Calu3 (cell line): ENCODE results near the gene MOB3A. TPM values are rescaled to one million over a fixed set of nuclear protein-coding genes. Genes with fewer than 3 reads are reported as not detected.

ENCODE experiments used
- BruUV-seq: library from RNA; stranded (reverse); fragments of 400-500 nt; replicated peaks from 2 replicates; lab custom pipeline; 2021; lab: Mats Ljungman, UMichigan
- CTCF ChIA-PET: fragments of 300-600 bp; sonication (Branson Sonifier 250); formaldehyde crosslinking; loops from one replicate; lab custom pipeline; 2022; ENCODE audit warnings: antibody characterized with exemption; lab: Charles Lee
- DNase-seq: peaks from one replicate; pipeline ENCODE4 v3.0.0; 2022
- H3K27ac Mint-ChIP-seq: one replicate; pipeline ENCODE4 v1.8.0; 2022; ENCODE audit warnings: mixed read lengths; ENCODE audit not compliant: unreplicated experiment
- H3K27me3 Mint-ChIP-seq: one replicate; pipeline ENCODE4 v1.8.0; 2022; ENCODE audit warnings: mixed read lengths; ENCODE audit not compliant: unreplicated experiment
- H3K36me3 Mint-ChIP-seq: one replicate; pipeline ENCODE4 v1.8.0; 2022; ENCODE audit warnings: mild to moderate bottlenecking, moderate library complexity, mixed read lengths; ENCODE audit not compliant: insufficient read depth, unreplicated experiment
- H3K4me1 Mint-ChIP-seq: one replicate; pipeline ENCODE4 v1.8.0; 2022; ENCODE audit warnings: mild to moderate bottlenecking, low read depth, mixed read lengths; ENCODE audit not compliant: unreplicated experiment
- H3K4me3 Mint-ChIP-seq: one replicate; pipeline ENCODE4 v1.8.0; 2022; ENCODE audit warnings: mild to moderate bottlenecking, low read depth, moderate library complexity, mixed read lengths; ENCODE audit not compliant: unreplicated experiment
- H3K9me3 Mint-ChIP-seq: one replicate; pipeline ENCODE4 v1.8.0; 2022; ENCODE audit warnings: low read depth, mixed read lengths; ENCODE audit not compliant: unreplicated experiment
- intact Hi-C: fragments of 100-400 bp; cut with micrococcal nuclease; formaldehyde crosslinking; loops from one replicate; pipeline ENCODE4 v1.10.0; 2022; ENCODE audit not compliant: unreplicated experiment
- total RNA-seq: library from RNA; stranded (reverse); gene quantifications from 2 replicates; pipeline ENCODE4 v1.2.3, GENCODE V29; 2022
- TF ChIP-seq, protein P1 (sequence below): fragments of 200-600 bp; IDR thresholded peaks from one replicate; pipeline ENCODE4 v1.8.0; 2022; ENCODE audit warnings: antibody characterized with exemption; ENCODE audit not compliant: unreplicated experiment

Gene MOB3A
- total RNA-seq, 1 experiment from 2014 or later = 15.8 TPM

DNA sequence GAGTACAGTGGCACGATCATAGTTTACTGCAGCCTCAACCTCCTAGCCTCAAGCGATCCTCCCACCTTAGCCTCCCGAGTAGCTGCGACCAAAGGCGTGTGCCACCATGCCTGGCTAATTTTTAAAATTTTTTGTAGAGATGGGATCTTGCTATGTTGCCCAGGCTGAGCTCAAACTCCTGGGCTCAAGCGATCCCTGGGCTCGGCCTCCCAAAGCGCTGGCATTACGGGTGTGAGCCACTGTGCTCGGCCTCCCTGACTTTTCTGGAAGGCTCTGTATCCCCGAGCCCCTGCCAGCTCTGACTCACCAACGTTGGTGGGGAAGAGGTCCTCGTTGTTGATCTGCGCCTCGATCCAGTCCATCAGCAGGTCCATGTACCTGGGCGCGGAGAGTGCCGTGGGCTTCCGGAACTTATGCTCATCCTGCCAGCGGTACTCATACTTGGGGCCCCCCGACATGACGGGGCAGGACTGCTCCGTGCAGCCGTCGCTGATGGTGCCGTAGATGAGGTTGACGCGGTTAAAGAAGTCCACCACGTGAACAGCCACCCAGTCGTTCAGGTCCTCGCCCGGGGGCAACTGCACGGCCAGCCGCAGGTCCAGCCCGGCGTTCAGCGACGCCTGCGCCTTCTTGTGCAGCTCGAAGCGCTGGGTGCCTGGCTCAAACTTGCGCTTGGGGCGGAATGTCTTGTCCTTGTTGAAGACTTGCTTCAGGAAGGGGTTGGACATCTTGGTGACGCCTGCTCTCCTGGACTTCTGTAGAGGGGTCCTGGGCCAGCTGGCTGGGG, 18.1 kb downstream of the MOB3A start:
- no peaks in the 10 kb centered on the region for H3K9me3 Mint-ChIP-seq
- no TSS peak for BruUV-seq
- no peak for DNase-seq
- TF ChIP-seq, protein P1, sequence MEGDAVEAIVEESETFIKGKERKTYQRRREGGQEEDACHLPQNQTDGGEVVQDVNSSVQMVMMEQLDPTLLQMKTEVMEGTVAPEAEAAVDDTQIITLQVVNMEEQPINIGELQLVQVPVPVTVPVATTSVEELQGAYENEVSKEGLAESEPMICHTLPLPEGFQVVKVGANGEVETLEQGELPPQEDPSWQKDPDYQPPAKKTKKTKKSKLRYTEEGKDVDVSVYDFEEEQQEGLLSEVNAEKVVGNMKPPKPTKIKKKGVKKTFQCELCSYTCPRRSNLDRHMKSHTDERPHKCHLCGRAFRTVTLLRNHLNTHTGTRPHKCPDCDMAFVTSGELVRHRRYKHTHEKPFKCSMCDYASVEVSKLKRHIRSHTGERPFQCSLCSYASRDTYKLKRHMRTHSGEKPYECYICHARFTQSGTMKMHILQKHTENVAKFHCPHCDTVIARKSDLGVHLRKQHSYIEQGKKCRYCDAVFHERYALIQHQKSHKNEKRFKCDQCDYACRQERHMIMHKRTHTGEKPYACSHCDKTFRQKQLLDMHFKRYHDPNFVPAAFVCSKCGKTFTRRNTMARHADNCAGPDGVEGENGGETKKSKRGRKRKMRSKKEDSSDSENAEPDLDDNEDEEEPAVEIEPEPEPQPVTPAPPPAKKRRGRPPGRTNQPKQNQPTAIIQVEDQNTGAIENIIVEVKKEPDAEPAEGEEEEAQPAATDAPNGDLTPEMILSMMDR = no peak
- CTCF ChIA-PET = no interaction called here
- no peak overlapping the region for H3K27ac Mint-ChIP-seq
- H3K27me3 Mint-ChIP-seq = no peaks in the 10 kb centered on the region
- no peak overlapping the region for H3K4me3 Mint-ChIP-seq
- no peaks in the 10 kb centered on the region for H3K4me1 Mint-ChIP-seq
- H3K36me3 Mint-ChIP-seq = peaks cover 15% of the 10 kb centered on the region
- intact Hi-C loops = no loop called here

DNA sequence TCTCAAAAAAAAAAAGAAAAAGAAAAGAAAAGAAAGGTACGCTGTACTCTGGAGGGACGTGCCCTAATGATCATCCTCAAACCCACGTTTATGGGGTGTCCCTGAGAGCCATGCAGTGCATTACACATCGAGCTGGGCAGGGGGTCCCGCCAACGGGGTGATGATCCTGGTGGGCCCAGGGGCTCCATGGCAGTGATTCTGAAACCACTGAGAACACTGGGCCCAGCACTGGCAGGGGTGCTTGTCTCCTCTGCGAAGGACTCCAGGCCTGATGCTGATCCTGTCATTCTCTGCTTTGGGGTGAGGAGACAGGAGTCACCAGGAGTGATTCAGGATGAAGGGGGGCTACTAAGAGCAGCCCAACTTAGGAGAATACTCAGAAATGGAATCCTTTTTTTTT, 18.7 kb downstream of the MOB3A start:
- Mint-ChIP-seq H3K36me3 (peaks cover 10% of the 10 kb centered on the region), H3K27ac (no peak overlapping the region), H3K4me3 (no peak overlapping the region), H3K9me3 (no peaks in the 10 kb centered on the region), H3K4me1 (no peaks in the 10 kb centered on the region), H3K27me3 (no peaks in the 10 kb centered on the region)
- BruUV-seq = no TSS peak
- DNase-seq = no peak
- intact Hi-C loops = no loop called here
- CTCF ChIA-PET = no interaction called here
- TF ChIP-seq, protein P1 = no peak

DNA sequence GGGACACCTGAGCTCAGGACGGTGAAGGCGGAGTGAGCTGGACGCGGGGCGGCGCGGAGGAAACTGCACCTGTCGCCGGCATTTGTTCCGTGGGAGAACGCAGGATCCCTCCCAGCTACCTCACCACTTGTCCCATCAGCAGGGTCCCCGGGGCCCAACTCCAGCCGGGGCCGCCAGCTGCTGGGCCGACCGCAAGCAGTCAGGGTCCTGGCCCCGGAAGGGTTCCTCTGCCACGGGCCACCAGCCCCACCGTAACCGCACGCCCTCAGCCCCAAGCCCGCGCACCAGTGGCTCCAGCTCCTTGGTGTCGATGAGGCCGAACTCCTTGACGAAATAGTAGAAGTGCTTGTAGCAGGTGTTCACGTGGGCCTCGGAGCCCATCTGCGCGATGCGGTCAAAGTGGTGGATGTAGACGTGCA, 19.6 kb downstream of the MOB3A start:
- no peaks in the 10 kb centered on the region for H3K27me3 Mint-ChIP-seq
- no peak overlapping the region for H3K4me3 Mint-ChIP-seq
- H3K27ac Mint-ChIP-seq = no peak overlapping the region
- no peaks in the 10 kb centered on the region for H3K4me1 Mint-ChIP-seq
- no peaks in the 10 kb centered on the region for H3K9me3 Mint-ChIP-seq
- peaks cover 10% of the 10 kb centered on the region for H3K36me3 Mint-ChIP-seq
- BruUV-seq = no TSS peak
- intact Hi-C loops = no loop called here
- DNase-seq = no peak
- CTCF ChIA-PET = no interaction called here
- TF ChIP-seq, protein P1 = no peak

DNA sequence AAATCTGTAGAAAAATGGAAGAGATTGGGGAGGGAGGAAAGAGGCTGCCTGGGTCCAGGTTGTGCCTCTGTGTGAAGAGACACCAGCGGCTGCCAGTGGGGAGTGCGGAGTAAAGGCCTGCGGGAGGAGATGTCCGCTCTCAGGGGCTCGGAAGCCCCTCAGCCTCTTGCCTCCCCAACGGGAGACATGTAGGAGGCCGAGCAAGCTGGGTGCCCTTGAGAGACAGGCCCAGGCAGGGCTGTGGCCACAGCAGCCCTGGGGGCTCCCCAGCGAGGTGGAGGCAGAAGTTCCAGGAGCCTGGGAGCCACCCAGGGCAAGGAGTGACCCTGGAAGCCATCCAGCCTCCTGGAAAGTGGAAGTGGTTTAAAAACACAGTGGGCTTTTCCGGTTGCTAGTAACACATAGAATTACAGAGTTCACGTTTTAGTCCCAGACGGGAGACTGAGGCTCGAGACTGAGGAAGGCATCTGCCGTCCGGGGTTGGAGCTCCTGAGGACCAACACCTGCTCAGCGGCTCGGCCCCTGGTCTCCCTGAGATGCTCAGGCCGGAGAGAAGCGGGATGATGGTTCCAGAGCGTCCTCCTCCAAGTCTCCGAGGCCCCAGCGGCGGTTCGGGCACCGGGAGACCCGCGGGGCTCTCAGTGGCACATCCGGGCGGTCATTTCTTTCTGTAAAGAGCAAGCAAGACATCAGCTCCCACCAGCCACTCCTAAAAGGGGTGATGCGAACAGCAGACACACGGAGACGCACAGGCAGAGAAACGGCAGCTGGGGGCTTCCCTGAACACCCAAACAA, 23.2 kb downstream of the MOB3A start:
- Mint-ChIP-seq H3K9me3 (no peaks in the 10 kb centered on the region), H3K27ac (no peak overlapping the region), H3K4me1 (no peaks in the 10 kb centered on the region), H3K4me3 (no peak overlapping the region), H3K36me3 (peaks cover 17% of the 10 kb centered on the region), H3K27me3 (no peaks in the 10 kb centered on the region)
- DNase-seq = no peak
- no TSS peak for BruUV-seq
- intact Hi-C loops = no loop called here
- TF ChIP-seq, protein P1 = no peak
- CTCF ChIA-PET = no interaction called here
